Non-pigmented ciliary epithelial cell (primary cell): Measurements from ENCODE around the gene ITPR2.
"Not testable (repeated sequence)": the region's sequence is repeated elsewhere in the genome, so short reads cannot be mapped to it uniquely, and the experiment has no call there.

ENCODE experiments used
- DNase-seq: peaks from one replicate; pipeline ENCODE4 v3.0.0-alpha.2; 2010; ENCODE audit warnings: low read depth

ITPR2 gene

GRCh38 chr12:26563552-26563951 lies 269.4 kb downstream of the ITPR2 start:
- no peak for DNase-seq

DNA sequence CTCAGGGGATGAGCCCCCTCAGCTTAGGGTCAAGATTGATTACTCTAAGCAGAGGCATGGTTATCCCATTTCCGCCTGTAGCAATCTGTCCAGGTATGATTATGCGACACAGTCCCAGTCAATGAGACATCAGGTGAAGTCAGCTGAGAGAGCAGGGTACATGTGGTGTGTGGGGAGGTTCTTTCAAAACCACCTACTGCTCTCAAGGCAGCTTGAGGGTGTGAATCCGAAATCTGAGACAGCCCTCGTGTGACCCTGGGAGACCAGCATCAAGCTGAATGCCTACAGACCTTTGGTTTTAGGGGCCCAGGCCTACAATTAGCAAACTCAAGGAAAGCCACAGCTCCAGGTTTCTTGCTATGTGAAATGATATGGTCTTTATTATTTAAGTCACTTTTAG lies 275.7 kb downstream of the ITPR2 start:
- no peak for DNase-seq

GRCh38 chr12:26556916-26557315 lies 276.1 kb downstream of the ITPR2 start:
- DNase-seq: no peak

GRCh38 chr12:26555139-26555538 lies 277.9 kb downstream of the ITPR2 start:
- DNase-seq: no peak

DNA sequence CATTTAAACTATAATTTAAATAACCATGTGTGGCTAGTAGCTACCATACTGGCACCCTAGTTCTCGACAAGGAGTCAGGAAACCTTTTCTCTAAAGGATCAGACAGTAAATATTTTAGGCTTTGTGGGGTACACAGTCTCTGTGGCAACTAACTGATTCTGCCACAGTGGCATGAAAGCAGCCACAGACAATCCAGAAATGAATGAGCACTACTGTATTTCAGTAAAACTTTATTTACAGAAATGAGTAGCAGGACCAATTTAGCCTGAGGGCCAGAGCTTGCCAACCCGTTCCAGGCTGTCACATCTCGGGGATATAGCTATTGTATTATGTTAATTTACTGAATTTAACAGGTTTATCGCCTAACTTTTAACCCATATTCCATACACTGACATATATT lies 278.7 kb downstream of the ITPR2 start:
- DNase-seq: no peak

- DNase-seq: no peak
Observed at GRCh38 chr12:26551385-26551784, 281.6 kb downstream of the ITPR2 start.

DNA sequence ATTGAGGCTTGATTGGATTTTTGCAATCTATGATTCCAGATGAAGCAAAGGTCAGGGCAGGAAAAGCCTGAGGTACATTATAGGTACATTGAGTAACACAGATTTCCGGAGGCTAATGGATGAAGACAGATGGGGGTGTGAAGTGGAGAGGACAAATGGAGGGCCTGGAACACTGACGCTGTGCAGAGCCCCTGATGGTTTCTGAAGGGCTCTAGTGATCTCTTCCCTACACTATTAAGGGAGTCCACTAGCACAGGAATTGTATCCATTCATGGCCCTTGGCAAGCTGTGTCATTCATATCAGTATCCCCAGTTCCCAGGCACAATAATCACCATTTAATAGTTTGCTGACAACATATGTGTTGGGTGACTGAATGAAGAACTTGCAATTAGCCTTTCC lies 284.8 kb downstream of the ITPR2 start:
- DNase-seq: no peak

GRCh38 chr12:26546535-26547314 lies 286.3 kb downstream of the ITPR2 start:
- DNase-seq: no peak

DNA sequence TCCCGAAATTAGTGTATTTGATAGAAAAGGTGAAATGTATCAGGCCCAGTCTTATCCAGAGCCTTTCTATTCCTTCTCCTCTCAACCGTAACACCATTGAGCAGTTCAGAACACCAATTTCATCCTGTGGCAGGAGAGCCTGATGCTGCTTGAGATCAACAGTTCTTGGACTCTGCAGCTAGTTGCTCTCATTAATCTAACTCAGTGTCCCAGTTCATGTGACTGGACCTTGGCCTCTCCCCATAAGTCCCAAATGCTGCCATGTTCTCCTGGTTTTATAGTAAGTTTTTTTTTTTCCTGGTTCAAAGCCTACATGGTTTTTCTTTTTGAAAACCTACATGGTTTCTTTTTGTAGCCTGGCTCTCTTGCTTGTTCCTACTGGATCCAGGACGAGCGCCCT lies 293.9 kb downstream of the ITPR2 start:
- DNase-seq: no peak

DNA sequence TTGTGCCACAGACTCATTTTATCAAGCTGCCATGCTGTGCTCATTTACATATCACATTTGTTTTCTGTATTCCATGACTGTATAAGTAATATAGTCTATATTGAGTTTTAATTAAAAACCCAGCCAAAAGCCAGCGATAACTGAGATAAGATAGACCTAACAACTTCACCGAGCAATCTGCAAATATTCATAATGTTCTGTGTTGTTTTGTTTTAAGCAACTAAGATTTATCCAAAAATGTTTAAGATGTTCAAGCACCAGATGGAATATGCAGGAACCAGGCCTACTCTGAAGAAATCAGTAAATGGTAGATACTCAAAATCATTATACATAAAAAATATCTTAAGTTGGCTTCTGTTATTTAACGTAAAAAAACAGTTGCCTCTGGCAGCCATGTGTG lies 295.3 kb downstream of the ITPR2 start:
- no peak for DNase-seq

GRCh38 chr12:26537126-26537525 lies 295.9 kb downstream of the ITPR2 start:
- DNase-seq: no peak

- no peak for DNase-seq
Observed at GRCh38 chr12:26535826-26536225, 297.2 kb downstream of the ITPR2 start.

DNA sequence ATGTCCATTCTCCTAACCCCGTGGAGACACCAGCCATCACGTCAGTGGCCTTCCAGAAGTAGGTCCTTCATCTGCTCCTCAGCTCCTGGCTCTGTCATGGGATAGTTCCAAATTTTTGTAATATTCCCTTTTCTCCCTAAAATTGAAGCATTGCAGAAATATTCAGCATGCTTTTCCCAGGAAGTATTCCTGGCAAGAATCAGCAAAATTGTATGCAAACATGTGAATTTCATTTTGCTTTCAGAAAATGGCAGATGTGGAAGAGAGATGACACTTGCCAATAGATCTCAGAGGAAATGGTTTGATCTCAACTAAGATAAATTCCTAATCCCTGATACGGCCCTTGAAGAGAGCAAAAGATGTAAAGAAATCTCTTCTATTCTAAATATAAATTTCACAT lies 298.9 kb downstream of the ITPR2 start:
- no peak for DNase-seq

DNA sequence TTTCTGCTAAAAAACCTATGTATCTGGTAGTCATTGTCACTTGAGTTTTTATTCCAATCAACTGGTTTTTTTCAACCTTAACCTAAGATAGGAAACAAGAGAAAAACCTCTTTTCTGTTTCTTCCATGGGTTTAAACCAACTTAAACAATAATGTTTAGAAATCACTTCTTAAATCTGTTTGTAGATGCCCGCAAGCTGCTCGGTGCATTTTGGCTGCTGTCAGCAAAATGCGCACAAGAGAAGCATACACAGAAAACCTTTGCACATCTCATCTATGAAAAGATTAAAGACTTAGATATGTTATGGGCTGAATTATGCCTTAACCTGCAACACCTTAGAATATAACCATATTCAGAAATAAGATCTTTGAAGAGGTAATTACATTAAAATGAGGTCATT lies 299.8 kb downstream of the ITPR2 start:
- DNase-seq: no peak

GRCh38 chr12:26530461-26530860 lies 302.5 kb downstream of the ITPR2 start:
- no peak for DNase-seq

GRCh38 chr12:26528943-26529342 lies 304.1 kb downstream of the ITPR2 start:
- no peak for DNase-seq

DNA sequence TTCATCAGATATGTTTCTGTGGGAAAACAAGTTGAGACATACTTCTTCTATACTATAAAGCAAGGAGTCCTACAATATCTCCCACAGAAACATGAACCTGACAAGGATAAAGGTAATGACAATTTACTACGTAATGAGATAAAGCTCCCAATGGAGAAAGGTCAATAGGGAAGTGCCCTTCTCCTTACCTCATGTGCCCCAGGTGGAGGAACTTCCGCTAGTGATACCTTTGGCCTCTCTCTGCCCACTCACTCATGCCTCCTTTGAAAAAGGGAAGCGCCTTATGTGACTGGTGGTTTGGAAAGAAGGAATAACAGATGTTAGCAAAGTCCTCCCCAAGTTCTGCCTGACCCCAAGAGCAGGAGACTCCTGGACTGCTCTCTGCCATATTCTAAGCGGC lies 305.3 kb downstream of the ITPR2 start:
- DNase-seq: no peak

DNA sequence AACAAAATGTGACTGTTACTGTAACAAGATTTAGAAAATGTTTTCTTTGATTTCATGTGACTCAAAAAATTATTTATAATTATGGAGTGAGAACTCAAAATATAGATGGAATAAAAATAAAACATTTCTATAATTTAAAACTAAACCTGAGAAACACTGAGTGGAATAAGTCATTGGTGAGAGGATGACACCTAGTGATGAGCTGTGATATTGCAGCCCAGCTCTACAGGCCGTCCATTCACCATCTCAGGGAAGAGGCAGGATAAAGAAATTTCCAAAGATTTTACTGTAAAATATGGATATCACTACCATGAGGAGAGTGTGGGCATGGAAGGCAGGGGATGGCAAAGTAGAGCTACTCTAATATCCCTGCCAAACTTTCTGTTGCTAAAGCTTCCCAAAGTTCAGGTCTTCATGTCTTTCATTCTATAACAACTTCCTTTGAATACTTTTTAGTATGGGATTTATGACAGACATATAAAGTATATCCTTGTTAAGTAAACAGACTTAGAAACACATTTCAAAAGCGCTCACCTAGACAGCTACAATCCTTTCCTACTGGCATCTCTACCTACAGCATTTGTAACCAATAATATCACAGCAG lies 308.0 kb downstream of the ITPR2 start:
- peak; percentile 4 for DNase-seq

DNA sequence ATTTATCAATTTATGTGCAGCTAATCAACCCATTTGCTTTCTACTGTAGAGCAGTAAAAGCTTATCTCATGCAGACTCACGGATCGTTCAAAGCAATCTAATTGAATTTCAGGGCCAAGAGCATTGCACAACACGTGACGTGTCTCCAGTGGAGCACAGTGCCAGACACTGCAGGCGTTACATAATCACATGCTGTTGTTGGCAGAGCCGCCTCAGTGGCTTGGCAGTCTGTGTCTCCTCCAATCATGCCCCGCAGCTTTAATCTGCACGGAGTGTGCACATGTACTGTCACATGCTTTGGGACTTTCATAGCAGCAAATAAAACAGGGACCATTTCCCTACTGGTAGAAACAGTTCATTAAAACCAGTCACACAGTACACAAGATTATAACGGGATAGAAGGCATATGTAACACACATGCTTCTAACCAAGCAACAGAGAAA lies 309.3 kb downstream of the ITPR2 start:
- peak; percentile 75 for DNase-seq

DNA sequence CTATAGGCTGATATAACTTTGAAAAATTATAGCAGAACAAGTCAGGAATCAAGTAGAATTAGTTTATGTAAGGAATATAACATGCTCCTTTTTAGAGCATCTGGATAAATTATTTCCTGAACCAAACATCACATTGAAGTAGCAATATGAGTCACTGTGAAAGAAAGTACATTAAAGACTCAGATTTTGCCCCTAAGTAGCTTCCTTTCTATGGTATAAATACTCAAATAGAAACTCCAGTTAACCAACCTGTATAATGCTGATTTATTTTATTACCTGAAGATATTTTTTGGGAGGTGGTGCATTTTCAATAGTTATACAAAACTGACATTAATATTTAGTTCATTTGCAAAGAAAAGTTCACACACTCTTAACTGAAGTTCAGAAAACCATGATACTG lies 312.1 kb downstream of the ITPR2 start:
- DNase-seq: no peak

DNA sequence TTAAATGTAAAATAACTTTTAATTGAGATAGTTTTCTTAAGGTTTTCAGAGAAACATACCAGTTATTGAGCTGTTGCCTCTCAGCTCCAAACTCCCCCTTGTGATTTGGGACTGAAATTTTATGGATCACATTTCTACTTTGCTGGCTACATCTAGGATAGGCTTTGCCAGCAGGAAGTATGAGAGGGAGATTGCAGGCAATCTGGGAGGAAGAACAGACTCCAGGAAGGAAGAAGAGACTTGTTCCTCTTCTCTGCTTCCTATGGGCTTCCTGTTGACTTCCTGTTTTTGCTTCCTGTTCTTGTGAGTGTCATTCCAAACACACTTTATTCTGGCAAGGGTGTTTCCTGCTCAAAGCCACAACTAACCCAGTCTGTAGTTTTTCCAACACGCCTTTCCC lies 312.9 kb downstream of the ITPR2 start:
- no peak for DNase-seq

DNA sequence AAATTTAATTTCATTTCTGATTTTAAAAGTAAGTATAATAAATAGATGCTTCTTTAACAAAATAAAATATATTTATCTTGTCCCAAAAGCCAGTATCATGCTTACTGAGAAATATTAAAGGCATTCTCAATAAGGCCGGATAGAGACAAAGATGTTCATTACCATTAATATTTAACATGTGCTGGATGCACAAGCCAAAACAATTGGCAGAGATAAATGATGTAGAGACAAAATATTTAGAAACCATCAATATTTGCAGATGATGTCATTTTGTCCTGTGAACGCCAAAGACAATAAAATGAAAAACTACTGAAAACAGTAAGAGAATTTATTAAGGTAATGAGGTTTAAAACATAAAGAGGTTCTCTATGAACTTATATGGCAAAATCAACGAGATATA lies 313.5 kb downstream of the ITPR2 start:
- DNase-seq: no peak

GRCh38 chr12:26517320-26517719 lies 315.7 kb downstream of the ITPR2 start:
- DNase-seq: not testable (repeated sequence)

GRCh38 chr12:26514364-26514763 lies 318.6 kb downstream of the ITPR2 start:
- no peak for DNase-seq
